PC-3 (cell line): ENCODE data around the gene TINAGL1.

ENCODE experiments used
- CTCF ChIP-seq: fragments of 300-600 bp; sonication (generic); conservative IDR thresholded peaks from 2 replicates; pipeline ENCODE4 v1.5.1; 2017; ENCODE audit warnings: antibody characterized with exemption, low read depth, mild to moderate bottlenecking, low read length
- EZH2phosphoT487 ChIP-seq: fragments of 300-600 bp; sonication (generic); IDR thresholded peaks from 2 replicates; pipeline ENCODE4 v1.6.1; 2018; ENCODE audit warnings: mild to moderate bottlenecking, antibody characterized with exemption, low read length, borderline replicate concordance

- TF ChIP-seq CTCF (no peak), EZH2phosphoT487 (no peak)
Measured at GRCh38 chr1:31591425-31592093, 15.2 kb downstream of the TINAGL1 start.
